H9 (cell line): ENCODE data around the gene NDRG4. TPM values are rescaled to one million over a fixed set of nuclear protein-coding genes. Genes with fewer than 3 reads are reported as not detected.

Source experiments
- DNase-seq: peaks from one replicate; pipeline ENCODE4 v3.0.0-alpha.2; 2017
- H2AFZ ChIP-seq: one replicate; pipeline ENCODE4 v1.6.1; 2013; ENCODE audit warnings: mild to moderate bottlenecking, low read length, control low read depth, moderate library complexity
- H2AK5ac ChIP-seq: 2 replicates; pipeline ENCODE4 v1.6.1; 2013; ENCODE audit warnings: low read length, control low read depth, mixed read lengths; ENCODE audit not compliant: insufficient read length
- H2BK120ac ChIP-seq: one replicate; pipeline ENCODE4 v1.6.1; 2013; ENCODE audit warnings: low read depth, mild to moderate bottlenecking, low read length, control low read depth, inconsistent platforms; ENCODE audit not compliant: poor library complexity, severe bottlenecking
- H2BK12ac ChIP-seq: 2 replicates; pipeline ENCODE4 v1.6.1; 2013; ENCODE audit warnings: low read length, control low read depth, mixed read lengths, low read depth; ENCODE audit not compliant: insufficient read length
- H2BK15ac ChIP-seq: 2 replicates; pipeline ENCODE4 v1.6.1; 2013; ENCODE audit warnings: low read depth, low read length, control low read depth
- H2BK20ac ChIP-seq: one replicate; pipeline ENCODE4 v1.6.1; 2013; ENCODE audit warnings: low read depth, mild to moderate bottlenecking, low read length, control low read depth, inconsistent platforms; ENCODE audit not compliant: poor library complexity, severe bottlenecking
- H2BK5ac ChIP-seq: 2 replicates; pipeline ENCODE4 v1.6.1; 2013; ENCODE audit warnings: low read length, control low read depth, mixed read lengths; ENCODE audit not compliant: insufficient read length
- H3K14ac ChIP-seq: 2 replicates; pipeline ENCODE4 v1.6.1; 2013; ENCODE audit warnings: low read length, control low read depth; ENCODE audit not compliant: insufficient read depth
- H3K18ac ChIP-seq: 2 replicates; pipeline ENCODE4 v1.6.1; 2013; ENCODE audit warnings: low read depth, mild to moderate bottlenecking, mixed read lengths, low read length, control low read depth; ENCODE audit not compliant: insufficient read length
- H3K23ac ChIP-seq: 2 replicates; pipeline ENCODE4 v1.6.1; 2013; ENCODE audit warnings: low read length, control low read depth, mixed read lengths, low read depth; ENCODE audit not compliant: insufficient read length
- H3K23me2 ChIP-seq: 2 replicates; pipeline ENCODE4 v1.6.1; 2013; ENCODE audit warnings: low read depth, mild to moderate bottlenecking, mixed read lengths, low read length, control low read depth; ENCODE audit not compliant: insufficient read length, poor library complexity, severe bottlenecking
- H3K27ac ChIP-seq: 2 replicates; pipeline ENCODE4 v1.5.1; 2013; ENCODE audit warnings: low read length, control low read depth, mixed read lengths, low read depth; ENCODE audit not compliant: insufficient read length
- H3K27me3 ChIP-seq: 2 replicates; pipeline ENCODE4 v1.6.1; 2013; ENCODE audit warnings: low read length, control low read depth, inconsistent platforms; ENCODE audit not compliant: insufficient read depth
- H3K4ac ChIP-seq: 2 replicates; pipeline ENCODE4 v1.6.1; 2013; ENCODE audit warnings: low read depth, mild to moderate bottlenecking, control low read depth, inconsistent platforms, low read length, moderate library complexity
- H3K4me1 ChIP-seq: 2 replicates; pipeline ENCODE4 v1.6.1; 2013; ENCODE audit warnings: low read length, control low read depth, inconsistent platforms; ENCODE audit not compliant: insufficient read depth
- H3K4me2 ChIP-seq: 2 replicates; pipeline ENCODE4 v1.6.1; 2013; ENCODE audit warnings: low read length, control low read depth, mixed read lengths; ENCODE audit not compliant: insufficient read length, insufficient read depth
- H3K56ac ChIP-seq: 2 replicates; pipeline ENCODE4 v1.6.1; 2013; ENCODE audit warnings: low read depth, mild to moderate bottlenecking, mixed read lengths, low read length, control low read depth; ENCODE audit not compliant: insufficient read length
- H3K79me1 ChIP-seq: 2 replicates; pipeline ENCODE4 v1.6.1; 2013; ENCODE audit warnings: low read depth, mild to moderate bottlenecking, moderate library complexity, low read length, control low read depth, inconsistent platforms; ENCODE audit not compliant: insufficient read depth, poor library complexity, severe bottlenecking
- H3K79me2 ChIP-seq: 2 replicates; pipeline ENCODE4 v1.6.1; 2013; ENCODE audit warnings: low read length, control low read depth, inconsistent platforms; ENCODE audit not compliant: insufficient read depth
- H3K9ac ChIP-seq: 2 replicates; pipeline ENCODE4 v1.6.1; 2013; ENCODE audit warnings: low read length, control low read depth, mixed read lengths; ENCODE audit not compliant: insufficient read length; ENCODE audit errors: extremely low read depth
- H3K9me3 ChIP-seq: one replicate; pipeline ENCODE4 v1.6.1; 2013; ENCODE audit warnings: low read depth, low read length, inconsistent platforms; ENCODE audit not compliant: control insufficient read depth
- H3T11ph ChIP-seq: one replicate; pipeline ENCODE4 v1.6.1; 2013; ENCODE audit warnings: mild to moderate bottlenecking, low read length, control low read depth, inconsistent platforms
- H4K20me1 ChIP-seq: one replicate; pipeline ENCODE4 v1.6.1; 2013; ENCODE audit not compliant: control insufficient read depth, insufficient read length, insufficient read depth
- H4K5ac ChIP-seq: 2 replicates; pipeline ENCODE4 v1.6.1; 2013; ENCODE audit warnings: low read depth, mild to moderate bottlenecking, mixed read lengths, low read length, control low read depth; ENCODE audit not compliant: insufficient read length
- H4K8ac ChIP-seq: replicated peaks from 2 replicates; pipeline ENCODE4 v1.6.1; 2013; ENCODE audit warnings: low read length, control low read depth, mixed read lengths, low read depth; ENCODE audit not compliant: insufficient read length
- H4K91ac ChIP-seq: 2 replicates; pipeline ENCODE4 v1.6.1; 2013; ENCODE audit warnings: low read depth, mild to moderate bottlenecking, moderate library complexity, mixed read lengths, low read length, control low read depth; ENCODE audit not compliant: insufficient read length
- H3K27ac Mint-ChIP-seq, 3 experiments: 2 replicates in 2 of 3; 3 replicates in 1 of 3; pipeline ENCODE4 v1.8.0; 2020 to 2021; ENCODE audit warnings: mixed read lengths in 3 of 3, mild to moderate bottlenecking in 1 of 3, moderate library complexity in 1 of 3
- H3K27me3 Mint-ChIP-seq: 2 replicates; pipeline ENCODE4 v1.8.0; 2021; ENCODE audit warnings: low read depth, mild to moderate bottlenecking, moderate library complexity, mixed read lengths
- H3K36me3 Mint-ChIP-seq, 3 experiments: 2 replicates in 2 of 3; 3 replicates in 1 of 3; pipeline ENCODE4 v1.8.0; 2020 to 2021; ENCODE audit warnings: low read depth in 3 of 3, mixed read lengths in 3 of 3; ENCODE audit not compliant: insufficient read depth in 1 of 3
- H3K4me1 Mint-ChIP-seq, 2 experiments: 2 replicates each; pipeline ENCODE4 v1.8.0; 2020; ENCODE audit warnings: mixed read lengths in 2 of 2
- H3K4me3 Mint-ChIP-seq, 2 experiments: 2 replicates in 1 of 2; 3 replicates in 1 of 2; pipeline ENCODE4 v1.8.0; 2020 to 2021; ENCODE audit warnings: mild to moderate bottlenecking in 2 of 2, mixed read lengths in 2 of 2, moderate library complexity in 1 of 2
- H3K9me3 Mint-ChIP-seq, 2 experiments: 2 replicates in 1 of 2; 3 replicates in 1 of 2; pipeline ENCODE4 v1.8.0; 2020; ENCODE audit warnings: mild to moderate bottlenecking in 2 of 2, mixed read lengths in 2 of 2, moderate library complexity in 1 of 2
- CTCF ChIP-seq: fragments of 200-600 bp; sonication (generic); conservative IDR thresholded peaks from 3 replicates; pipeline ENCODE4 v1.8.0; 2021; ENCODE audit warnings: antibody characterized with exemption, mild to moderate bottlenecking
- WGBS: extraction: QIAGEN DNeasy Blood & Tissue Kit; methylation state at CpG from one replicate; pipeline ENCODE4 v1.1.7; 2013; ENCODE audit warnings: missing lambda C conversion rate, low lambda C conversion rate, mixed read lengths; ENCODE audit not compliant: insufficient read length; ENCODE audit errors: extremely low coverage; 5-methylcytosine and 5-hydroxymethylcytosine counted together
- total RNA-seq: library from RNA; stranded (reverse); gene quantifications from 2 replicates; pipeline ENCODE4 v1.2.1, GENCODE V29; 2021

NDRG4 gene
- total RNA-seq, 1 experiment from 2014 or later, result 18.6 TPM

GRCh38 chr16:58515125-58515870 lies 15.4 kb downstream of the NDRG4 start, which contains the start of gene SETD6:
Gene SETD6, plus strand, starts transcription at chr16:58515517. Its CDS starts 21 bp downstream, at chr16:58515538.
- H3K4me3 Mint-ChIP-seq, result peak within 1 kb of the TSS; percentile 92 to 95
- Histone ChIP-seq H2BK120ac (no peak within 1 kb of the TSS), H3K14ac (peak within 1 kb of the TSS; percentile 84), H4K20me1 (no peaks in the 10 kb centered on the region), H4K8ac (no peak within 1 kb of the TSS), H3T11ph (no peak within 1 kb of the TSS), H3K9ac (peak within 1 kb of the TSS; percentile 87), H3K4ac (no peak within 1 kb of the TSS), H4K5ac (no peak within 1 kb of the TSS), H3K23me2 (no peaks in the 10 kb centered on the region), H4K91ac (no peak within 1 kb of the TSS), H3K4me2 (peak within 1 kb of the TSS; percentile 56), H2BK5ac (no peak within 1 kb of the TSS), H3K56ac (no peak within 1 kb of the TSS), H3K9me3 (no peaks in the 10 kb centered on the region), H2AFZ (no peak within 1 kb of the TSS), H2BK20ac (no peak within 1 kb of the TSS), H3K27me3 (no peaks in the 10 kb centered on the region), H2BK12ac (no peak within 1 kb of the TSS), H3K18ac (peak within 1 kb of the TSS; percentile 88), H3K27ac (no peak within 1 kb of the TSS), H3K79me2 (no peaks in the 10 kb centered on the region), H2AK5ac (no peak within 1 kb of the TSS), H3K79me1 (no peaks in the 10 kb centered on the region), H3K23ac (no peak within 1 kb of the TSS), H3K4me1 (0 out of 2 replicates have a peak, but pooled peaks cover 3% of the 10 kb centered on the region), H2BK15ac (no peak within 1 kb of the TSS)
- H3K27ac Mint-ChIP-seq, result peak within 1 kb of the TSS; percentile 90 to 97 (median 91); a peak in 6 of 7 replicates
- H3K36me3 Mint-ChIP-seq, result peaks cover 21 to 66% (median 35%) of the 10 kb centered on the region in 3 experiments
- H3K4me1 Mint-ChIP-seq, result peaks cover 16 to 24% of the 10 kb centered on the region in 2 experiments
- no peaks in the 10 kb centered on the region; a peak in 2 of 5 replicates for H3K9me3 Mint-ChIP-seq
- H3K27me3 Mint-ChIP-seq, result no peaks in the 10 kb centered on the region; the same call in 1 of the 2 replicates
- DNase-seq, result peak; percentile 87
- WGBS, result no CpG with 5 or more reads among the region's 80 CpGs
- peak; percentile 26; the same call in 1 of the 3 replicates for TF ChIP-seq CTCF
